HUDEP-2 (cell line): ENCODE data around the gene TMEM163.

Source experiments
- DNase-seq, 76 experiments: peaks; one replicate each; lab custom pipeline; 2025; ENCODE audit not compliant: unreplicated experiment in 76 of 76; lab: John Stamatoyannopoulos, UW

TMEM163 gene

DNA sequence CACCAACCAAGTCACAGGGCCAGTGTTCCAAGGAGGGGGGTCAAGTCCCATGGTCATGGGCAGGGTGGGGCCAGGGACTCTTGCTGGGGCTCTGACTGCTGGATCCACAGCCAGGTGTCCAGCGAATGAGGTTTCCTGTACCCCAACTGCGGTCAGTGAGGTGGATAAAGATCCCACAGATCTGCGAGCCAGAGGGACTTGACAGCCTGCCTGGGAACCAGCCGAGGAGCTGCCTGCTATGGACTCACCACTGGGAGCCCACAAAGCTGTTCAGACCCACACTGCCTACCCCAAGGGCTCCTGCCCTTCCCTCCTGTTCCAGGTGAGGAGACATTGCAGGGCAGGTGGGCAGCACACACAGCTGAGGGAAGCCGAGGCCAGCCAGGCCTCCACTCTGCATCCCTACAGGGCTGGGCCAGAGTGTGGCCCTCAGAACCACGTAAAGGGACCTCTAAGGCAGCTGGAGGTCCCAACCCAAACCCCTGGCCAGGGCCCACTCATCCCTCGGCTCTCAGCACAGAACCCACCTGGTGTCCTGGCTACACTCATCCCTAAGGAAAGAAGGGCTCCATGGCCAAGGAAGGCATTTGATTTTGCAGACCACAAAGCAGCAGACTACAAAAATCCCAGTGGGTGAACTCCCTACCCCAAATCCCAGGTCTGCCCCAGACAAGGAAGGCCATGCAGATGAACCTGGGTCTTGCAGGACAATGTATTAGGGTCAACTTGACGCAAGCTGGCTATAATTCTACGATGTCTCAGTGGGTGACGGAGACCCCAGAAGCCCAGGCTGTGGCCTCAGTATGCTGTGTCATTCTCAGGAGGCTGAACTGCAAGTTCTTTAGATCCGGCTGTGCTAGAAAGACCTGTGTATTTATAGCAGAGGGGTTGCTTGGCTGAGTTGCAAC is 255.8 kb downstream of the TMEM163 start:
- DNase-seq = no peak

DNA sequence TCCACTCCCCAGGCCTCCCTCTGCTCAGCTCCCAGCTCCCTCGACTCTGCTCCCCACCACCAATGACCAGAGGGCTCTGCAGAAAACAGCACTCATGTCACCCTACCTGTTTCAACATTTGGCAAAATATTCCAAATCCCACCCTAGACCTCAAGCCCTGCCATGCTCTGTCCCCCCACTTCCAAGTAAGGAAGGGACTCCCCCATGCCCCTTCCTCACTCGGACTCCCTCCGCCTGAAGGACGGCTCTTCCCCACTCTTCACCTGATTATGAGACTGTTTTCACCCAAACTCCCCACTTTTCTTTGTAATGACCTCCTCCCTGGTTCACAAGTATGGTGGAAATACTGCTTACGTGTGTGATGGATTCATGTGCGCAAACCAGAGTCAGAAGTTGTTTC is 256.5 kb downstream of the TMEM163 start:
- no peak for DNase-seq

DNA sequence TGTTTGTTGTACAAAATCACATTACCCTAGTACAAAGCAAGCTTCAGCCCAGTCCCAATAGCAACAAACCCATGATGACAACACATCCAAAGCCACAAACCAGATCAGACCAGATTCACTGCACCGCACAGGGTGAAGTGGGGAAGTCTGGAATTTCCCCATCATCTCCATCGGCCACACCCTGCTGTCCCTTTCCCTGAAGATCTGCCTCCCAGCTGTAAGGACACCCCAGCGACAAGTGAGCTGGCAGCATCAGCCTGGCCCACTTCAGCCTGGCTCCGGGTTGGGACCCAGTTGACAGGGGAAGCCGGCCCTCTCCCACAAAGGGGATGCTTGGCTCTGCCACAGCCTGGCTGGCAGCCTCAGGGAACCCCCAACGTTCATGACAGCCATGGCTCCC is 257.3 kb downstream of the TMEM163 start:
- DNase-seq = no peak

DNA sequence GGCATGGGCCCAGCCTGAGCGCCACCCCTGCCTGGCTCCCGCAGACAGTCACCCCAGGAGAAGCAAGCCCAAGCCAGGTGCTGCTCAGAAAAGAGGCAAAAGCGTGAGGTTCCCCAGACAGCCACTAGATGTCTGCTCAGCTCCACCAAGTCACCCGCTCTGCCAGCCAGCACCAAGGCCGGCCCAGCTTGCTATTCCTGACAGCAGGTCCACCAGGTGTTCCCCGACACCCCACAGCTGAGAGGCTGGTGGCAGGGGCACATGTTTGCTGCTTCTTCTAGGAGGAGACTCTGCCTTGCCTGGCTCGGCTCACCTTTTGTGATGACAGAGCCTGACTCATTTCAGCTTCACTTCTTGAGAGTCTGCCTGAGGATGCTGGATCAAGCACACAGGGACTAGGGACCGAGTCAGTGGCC is 258.2 kb downstream of the TMEM163 start:
- DNase-seq = peak in 27 of 76 experiments; percentile 1 to 53 (median 13)

DNA sequence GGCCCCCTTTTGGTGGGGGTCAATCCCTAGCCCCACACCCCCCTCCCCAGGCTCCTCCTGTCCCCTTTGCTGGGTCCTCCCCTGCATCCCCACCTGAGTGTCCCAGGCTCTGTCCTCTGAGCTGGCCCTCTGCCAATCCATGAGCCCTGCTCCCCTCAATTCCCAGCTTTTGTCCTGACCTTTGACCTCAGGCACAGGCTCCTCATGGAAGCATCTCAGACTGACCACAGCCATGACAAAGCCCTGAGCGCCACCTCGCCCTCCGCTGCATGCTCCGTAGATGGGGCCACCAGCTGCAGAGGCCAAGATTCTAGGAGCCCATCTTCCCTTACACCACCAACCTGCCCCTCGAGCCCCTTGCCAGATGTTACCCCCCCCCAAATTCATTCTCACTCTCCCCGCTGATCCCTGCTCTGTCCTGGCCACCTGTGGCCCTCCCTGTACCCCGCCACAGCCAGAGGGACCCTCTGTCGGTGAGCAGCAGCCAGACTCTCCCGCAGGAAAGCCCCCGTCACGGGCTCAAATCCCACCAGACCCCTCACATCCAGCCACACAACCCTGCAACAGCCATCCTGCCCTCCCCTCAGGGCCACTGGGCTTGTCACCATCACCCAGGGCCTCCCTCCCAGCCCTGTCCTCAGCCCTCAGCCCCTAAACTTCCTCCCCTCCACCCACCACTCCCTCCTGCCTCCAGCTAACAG is 258.9 kb downstream of the TMEM163 start:
- no peak for DNase-seq

DNA sequence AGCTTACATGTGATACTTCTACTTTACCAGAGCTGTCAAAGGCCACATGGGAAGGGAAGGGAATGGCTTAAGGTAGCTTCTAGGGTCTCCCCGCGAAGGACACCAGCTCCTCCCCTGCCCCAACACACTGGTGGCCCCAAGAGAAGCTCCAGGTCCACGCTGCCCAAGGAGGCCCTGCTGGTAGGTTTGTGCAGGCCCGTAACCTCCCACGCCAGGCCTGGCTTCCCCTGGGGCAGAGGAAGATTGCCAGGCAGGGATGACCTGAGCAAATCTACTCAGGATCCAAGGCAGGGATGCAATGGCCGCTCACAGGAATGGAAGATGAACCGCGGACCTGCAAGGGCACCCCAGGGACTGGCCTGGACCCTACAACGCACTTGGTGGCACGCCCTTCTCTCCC is 259.9 kb downstream of the TMEM163 start:
- no peak for DNase-seq

DNA sequence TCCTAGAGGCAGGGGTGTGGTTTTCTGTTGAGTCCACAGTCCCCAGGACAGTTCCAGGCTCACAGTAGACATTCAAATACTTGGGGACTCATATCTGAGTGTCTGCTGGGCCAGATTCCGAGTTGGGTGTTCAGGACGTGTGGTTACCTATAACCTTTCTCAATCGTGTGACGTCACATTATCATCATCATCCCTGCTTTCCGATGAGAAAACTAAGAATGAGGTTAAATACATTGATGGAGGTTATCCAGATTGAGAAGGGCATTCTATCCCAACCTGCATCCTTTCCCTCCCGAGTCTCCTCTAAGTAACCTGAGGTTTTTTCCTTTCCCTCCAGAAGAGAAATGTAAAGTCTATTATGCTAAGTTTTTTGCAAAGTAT is 260.3 kb downstream of the TMEM163 start:
- DNase-seq = no peak

DNA sequence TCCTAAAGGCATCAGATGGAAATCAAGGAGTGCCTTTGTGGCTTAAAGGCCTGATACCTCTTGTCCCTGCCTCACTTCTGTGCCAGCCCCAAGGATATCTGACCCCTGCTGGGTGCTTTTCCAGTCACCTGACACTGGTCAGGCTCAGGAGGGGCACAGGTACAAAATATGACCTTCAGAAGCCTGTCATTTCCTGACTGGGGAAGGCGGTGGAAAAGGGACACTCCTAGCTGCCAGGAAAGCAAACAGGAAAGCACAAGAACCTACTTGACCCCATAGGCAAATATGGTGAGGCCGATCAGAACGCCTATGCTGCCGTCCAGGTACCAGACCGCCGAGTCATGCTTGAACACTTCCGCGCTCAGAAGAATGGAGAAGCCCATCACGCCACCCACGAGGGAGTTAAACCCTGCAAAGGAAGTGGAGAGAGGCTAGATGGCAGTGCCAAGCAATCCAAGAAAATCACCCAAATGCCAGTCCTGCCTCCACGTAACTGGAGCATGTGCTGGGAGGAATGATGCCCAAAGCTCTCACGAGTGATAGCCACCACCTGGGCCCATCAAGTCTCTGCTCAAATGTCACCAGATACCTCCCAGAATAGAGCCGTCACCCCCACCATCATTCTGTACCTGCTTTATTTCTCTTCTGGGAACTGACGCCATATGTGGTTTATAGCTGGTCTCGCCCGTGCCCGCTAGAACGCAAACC is 260.9 kb downstream of the TMEM163 start:
- DNase-seq = no peak

DNA sequence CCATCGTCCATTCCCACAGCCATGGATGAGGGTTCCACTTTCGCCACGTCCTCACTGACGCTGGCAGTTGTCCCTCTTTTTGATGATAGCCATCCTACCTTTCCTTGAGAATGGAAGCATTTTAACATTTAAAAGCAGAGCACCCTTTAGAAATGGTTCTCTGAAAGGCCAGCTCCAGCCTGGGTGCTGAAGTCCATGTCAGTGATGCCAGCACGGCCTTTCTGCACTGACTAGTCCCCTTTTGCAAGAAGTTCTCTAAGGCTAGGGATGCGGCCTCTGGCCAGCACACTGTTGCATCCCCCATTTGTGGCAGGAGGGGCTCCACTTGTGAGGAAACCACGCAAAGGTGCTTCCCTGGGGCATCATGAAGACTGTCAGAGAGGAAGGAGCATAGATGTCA is 261.4 kb downstream of the TMEM163 start:
- no peak for DNase-seq

DNA sequence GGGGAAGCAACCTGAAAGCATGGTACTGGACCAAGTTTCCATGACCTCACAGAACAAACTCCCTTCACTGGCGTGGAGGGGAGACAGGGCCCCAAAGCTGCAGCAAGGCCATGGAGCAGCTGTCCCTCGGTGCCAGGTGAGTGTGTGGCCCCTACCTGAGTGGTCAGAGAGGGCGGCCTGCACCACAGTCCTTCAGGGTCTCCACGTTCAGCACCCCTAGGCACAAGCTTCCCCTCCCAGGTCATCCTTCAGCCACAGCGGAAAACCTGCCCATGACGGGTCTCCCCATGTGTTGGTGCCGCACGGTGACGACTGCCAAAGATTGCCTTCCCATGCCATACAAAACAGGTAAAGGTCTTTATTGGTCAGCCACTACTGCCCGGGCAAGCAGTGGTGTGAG is 263.4 kb downstream of the TMEM163 start:
- no peak for DNase-seq

DNA sequence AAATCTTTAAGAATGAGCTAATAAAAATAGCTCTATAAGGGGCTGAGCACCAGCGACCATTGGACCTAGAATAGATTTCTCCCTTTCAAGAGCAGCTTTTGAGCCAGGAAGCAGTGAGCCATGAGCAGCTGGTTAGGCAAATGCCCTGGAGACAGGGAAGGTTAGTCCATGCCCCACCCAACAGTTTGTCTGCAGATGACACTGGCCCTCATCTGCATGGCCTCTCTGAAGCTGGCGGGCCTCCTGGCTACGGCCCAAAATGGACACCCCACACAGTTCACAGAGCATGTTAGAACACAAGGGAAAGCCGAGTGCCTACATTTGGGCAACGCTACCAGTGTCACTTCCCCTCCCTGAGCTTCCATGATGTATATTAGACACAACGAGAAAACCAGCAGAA is 263.9 kb downstream of the TMEM163 start:
- no peak for DNase-seq

DNA sequence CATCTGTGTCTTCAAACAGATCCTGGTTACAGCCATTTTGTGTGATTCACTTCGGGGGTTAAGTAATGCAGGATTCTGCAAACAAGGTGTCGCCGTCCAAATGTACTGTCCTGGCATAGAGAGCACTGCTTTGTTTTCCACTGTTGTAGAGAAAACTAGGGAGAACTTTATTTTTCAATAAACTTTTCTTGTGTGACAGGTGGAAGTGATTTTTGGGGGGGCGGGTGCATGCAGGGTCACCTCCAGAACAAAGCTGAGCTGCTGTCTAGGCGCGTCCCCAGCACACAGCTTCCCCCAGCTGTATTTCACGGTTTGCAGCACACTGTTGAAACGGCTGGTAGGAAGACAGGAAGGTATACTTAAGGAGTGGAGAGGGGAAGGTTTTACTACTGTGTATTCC is 264.4 kb downstream of the TMEM163 start:
- DNase-seq = no peak

DNA sequence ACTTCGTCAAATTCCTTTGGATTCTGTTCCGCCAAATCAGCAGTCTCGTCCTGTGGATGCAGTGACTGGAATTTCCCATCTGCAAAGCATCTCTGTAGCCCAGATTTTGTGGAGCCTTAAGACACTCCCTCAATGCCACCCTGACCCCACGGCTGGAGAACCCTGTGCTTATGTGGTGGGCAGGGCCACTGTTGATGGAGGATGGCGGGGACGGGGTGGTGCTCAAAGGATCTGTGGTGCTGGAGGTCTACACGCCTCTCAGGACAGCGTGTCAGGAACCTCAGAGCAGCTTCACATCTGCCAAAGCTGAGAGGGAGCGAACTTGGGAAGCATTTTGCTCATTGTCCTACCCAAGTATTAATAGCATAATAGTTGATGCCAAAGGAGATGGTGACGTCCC is 264.8 kb downstream of the TMEM163 start:
- no peak for DNase-seq

DNA sequence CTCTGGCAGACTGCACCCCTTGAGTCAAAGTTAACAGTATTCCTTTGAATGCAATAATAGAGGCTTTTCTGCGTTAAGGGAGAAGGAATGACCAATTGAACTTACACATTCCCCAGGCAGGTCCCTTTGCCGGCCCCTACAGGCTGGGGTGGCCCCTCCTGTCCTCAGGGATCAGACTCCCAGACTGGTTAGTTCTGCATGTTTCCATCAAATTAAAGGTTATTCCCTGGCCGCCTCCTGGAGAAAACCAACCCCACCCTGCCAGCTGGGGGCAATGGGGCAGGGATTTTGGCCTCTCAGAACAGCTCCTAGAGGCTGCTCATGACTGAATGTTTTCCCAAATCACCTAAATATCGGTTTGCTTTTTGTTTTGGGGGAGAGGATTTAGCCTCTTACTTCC is 265.3 kb downstream of the TMEM163 start:
- no peak for DNase-seq

DNA sequence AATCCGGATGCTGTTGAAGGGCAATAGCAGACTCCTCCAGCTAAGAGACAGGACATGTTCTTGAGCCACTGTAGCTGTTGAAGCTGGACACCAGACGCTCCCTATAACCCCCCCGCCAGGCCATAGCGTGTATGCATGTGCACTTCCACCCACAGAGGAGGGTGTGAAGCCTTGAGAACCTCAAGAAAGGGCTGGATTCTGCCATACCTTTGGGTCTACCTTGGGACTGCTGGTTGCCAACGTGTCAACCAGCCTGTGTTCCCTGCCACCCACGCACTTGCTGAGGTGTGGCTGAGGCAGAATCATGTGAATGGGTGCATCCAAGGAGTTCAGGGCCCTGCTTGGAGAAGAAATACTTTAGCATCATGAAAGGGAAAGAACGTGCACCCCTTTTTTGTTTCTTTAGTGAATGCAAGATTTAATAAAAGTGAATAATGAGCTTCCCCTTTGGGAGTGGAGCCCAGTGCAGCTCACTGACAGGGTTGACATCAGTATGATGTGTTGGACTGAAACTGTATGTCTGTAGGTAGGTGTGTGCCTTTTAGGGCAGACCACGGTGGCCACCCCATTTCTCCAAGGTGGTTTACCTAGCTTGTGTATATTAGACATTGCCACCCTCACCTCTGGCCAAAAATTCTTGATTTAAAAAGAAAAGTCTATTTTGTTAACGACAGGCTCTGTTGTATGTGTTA is 266.6 kb downstream of the TMEM163 start:
- DNase-seq = no peak

DNA sequence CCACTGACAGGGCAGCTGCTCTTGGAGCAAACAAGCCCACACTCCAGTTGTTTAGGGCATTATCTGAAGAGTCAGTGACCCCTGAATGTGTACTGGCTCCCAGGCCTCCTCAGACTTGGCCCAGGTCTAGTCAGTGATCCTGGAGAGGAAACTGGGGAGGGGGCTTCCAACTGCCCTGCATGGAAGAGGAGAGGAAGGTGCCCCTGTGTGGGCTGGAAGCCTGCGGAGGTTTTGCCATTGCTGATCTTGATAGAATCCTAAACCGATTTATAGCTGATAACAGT is 267.5 kb downstream of the TMEM163 start:
- DNase-seq = no peak

DNA sequence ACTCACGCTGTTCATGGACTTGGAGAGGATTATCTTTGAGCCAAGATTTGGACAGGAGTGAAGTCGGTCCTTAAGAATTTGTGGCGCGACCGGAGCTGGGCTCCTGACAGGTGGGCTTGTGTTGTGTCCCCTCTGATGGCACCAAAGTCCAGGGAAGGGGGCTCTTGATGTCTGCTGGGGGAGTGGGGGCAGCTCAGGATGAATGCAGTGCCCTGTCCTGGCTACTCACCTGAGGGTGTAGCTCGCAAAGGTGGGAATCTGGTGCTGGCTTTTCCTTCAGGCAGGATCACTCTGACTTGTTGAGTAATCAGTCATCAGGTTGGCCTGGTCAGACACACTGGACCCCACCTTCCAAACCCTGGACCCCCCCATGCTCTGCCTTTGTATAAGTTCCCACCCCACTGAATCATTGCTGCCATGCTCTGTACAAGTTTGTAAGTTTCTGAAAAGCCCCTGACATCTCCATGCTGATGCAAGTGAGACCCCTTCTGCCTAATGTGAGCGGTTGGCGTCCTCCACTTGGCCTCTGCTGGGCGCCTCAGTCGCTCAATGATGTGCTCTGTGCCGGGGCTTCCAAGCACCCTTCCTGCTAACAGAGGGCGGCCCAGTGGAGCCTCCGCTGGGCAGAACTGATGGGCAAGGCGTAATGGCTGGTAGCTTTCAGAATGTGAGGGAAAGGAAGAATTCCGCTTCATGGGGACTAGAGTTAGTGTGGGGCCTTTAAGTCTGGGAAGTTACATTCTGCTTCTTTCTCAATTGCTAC is 268.9 kb downstream of the TMEM163 start:
- no peak for DNase-seq

DNA sequence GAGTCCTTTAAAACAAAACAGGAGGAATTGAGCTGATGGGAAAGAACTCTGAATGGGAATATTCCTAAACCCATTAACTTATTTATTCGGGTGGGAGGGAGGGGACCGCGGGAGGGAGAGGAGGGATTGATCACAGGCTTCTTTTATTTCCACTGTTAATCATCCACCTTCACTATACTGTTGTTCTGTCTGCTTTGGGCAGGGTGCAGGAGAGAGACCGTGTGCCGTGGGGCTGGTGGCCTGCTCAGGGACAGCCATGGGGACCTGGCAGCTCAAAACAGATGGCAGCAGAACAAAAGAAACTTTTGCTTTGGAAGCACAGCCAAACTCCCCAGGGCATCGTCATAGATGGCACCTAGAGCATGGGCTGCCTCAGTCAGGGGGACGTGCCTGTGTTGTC is 269.6 kb downstream of the TMEM163 start:
- DNase-seq = no peak

DNA sequence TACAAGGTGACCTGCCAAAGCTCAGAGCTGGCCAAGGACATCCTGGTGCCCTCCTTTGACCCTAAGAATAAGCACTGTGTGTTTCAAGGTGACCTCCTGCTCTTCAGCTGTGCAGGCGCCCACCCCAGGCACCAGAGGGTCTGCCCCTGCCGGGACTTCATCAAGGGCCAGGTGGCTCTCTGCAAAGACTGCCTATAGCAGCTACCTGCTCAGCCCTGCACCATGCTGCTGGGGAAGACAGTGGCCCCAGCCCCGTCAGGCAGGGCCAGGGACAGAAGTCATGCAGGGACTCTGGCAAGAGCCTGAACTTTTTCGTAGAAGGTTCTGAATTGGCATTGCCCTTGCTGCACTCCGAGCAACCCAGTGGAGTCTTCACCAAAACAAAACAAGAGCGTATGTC is 270.1 kb downstream of the TMEM163 start:
- DNase-seq = no peak

DNA sequence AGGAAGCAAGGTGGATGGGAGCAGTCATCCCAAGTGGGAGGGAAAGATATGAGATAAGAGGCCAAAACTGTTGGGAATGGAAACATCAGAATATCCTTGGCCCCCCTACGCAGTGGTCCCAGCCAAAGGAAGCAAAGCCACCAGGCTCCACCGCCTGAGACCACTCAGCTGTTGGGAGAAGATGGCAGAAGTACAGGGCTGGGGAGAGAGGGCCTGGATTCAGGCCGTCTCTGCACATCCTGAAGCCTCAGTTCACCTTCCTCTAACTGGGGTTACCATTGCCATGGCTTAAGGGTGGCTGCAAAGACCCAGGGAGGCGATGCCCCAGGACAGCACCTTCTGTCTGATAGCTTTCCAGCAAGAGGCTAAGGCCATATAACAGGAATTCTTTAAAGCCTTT is 271.1 kb downstream of the TMEM163 start:
- no peak for DNase-seq
